NCI-H1436 treated with DMSO at 0.1 percent for 48 hours (cell line): Measurements from ENCODE around the gene VPS35.

Source experiments
- DNase-seq: peaks from one replicate; lab custom pipeline; 2025; lab: John Stamatoyannopoulos, UW

The VPS35 gene

GRCh38 chr16:46613352-46613751, 75.6 kb downstream of the VPS35 start:
- DNase-seq = no peak

- no peak for DNase-seq
Observed at GRCh38 chr16:46612121-46612520, 76.9 kb downstream of the VPS35 start.

GRCh38 chr16:46607529-46607928, 81.4 kb downstream of the VPS35 start:
- DNase-seq = no peak

GRCh38 chr16:46606231-46606630, 82.7 kb downstream of the VPS35 start:
- DNase-seq = no peak
